Smooth muscle cell (in vitro differentiated cells): ENCODE results near the gene OSBPL5. TPM values are rescaled to one million over a fixed set of nuclear protein-coding genes. Genes with fewer than 3 reads are reported as not detected.

Experiments
- DNase-seq: peaks from one replicate; lab custom pipeline; 2025; ENCODE audit not compliant: unreplicated experiment; lab: John Stamatoyannopoulos, UW
- H2AFZ ChIP-seq: fragments of 200-600 bp; sonication (generic); 2 replicates; pipeline ENCODE4 v1.6.0; 2016; ENCODE audit warnings: antibody characterized with exemption, low read depth, mild to moderate bottlenecking
- H3F3A ChIP-seq: fragments of 200-600 bp; sonication (generic); 2 replicates; pipeline ENCODE4 v1.6.0; 2017; ENCODE audit warnings: antibody characterized with exemption, low read depth
- H3K27ac ChIP-seq: fragments of 200-600 bp; sonication (generic); 2 replicates; pipeline ENCODE4 v1.5.1; 2016; ENCODE audit warnings: low read depth, mild to moderate bottlenecking
- H3K27me3 ChIP-seq: fragments of 200-600 bp; sonication (generic); 2 replicates; pipeline ENCODE4 v1.6.1; 2016; ENCODE audit warnings: low read depth, mild to moderate bottlenecking
- H3K36me3 ChIP-seq: fragments of 200-600 bp; sonication (generic); 2 replicates; pipeline ENCODE4 v1.5.1; 2016; ENCODE audit warnings: low read depth
- H3K4me1 ChIP-seq: fragments of 200-600 bp; sonication (generic); 2 replicates; pipeline ENCODE4 v1.5.1; 2016; ENCODE audit warnings: low read depth
- H3K4me2 ChIP-seq: fragments of 200-600 bp; sonication (generic); 2 replicates; pipeline ENCODE4 v1.6.0; 2016; ENCODE audit warnings: mild to moderate bottlenecking
- H3K4me3 ChIP-seq: fragments of 200-600 bp; sonication (generic); 2 replicates; pipeline ENCODE4 v1.5.1; 2016; ENCODE audit warnings: mild to moderate bottlenecking
- H3K79me2 ChIP-seq: fragments of 200-600 bp; sonication (generic); 2 replicates; pipeline ENCODE4 v1.6.0; 2016; ENCODE audit warnings: low read depth, mild to moderate bottlenecking
- H3K9ac ChIP-seq: fragments of 200-600 bp; sonication (generic); 2 replicates; pipeline ENCODE4 v1.6.0; 2016; ENCODE audit warnings: low read depth
- H3K9me3 ChIP-seq: fragments of 200-600 bp; sonication (generic); replicated peaks from 2 replicates; pipeline ENCODE4 v1.5.1; 2016; ENCODE audit warnings: low read depth
- H4K20me1 ChIP-seq: fragments of 200-600 bp; sonication (generic); 2 replicates; pipeline ENCODE4 v1.6.0; 2016; ENCODE audit warnings: low read depth
- CTCF ChIP-seq: fragments of 200-600 bp; sonication (generic); IDR thresholded peaks from 2 replicates; pipeline ENCODE4 v1.5.1; 2017; ENCODE audit warnings: borderline replicate concordance, mild to moderate bottlenecking, antibody characterized with exemption; ENCODE audit not compliant: insufficient read depth, poor library complexity, severe bottlenecking
- WGBS: methylation state at CpG from one replicate; pipeline ENCODE4 v1.1.7; 2016; ENCODE audit warnings: low lambda C conversion rate; 5-methylcytosine and 5-hydroxymethylcytosine counted together
- polyA plus RNA-seq: library from polyadenylated mRNA; unstranded; fragments of >200 nt; fragmentation: Nextera tagmentation; extraction: Ambion mirVana; gene quantifications from 2 replicates; pipeline ENCODE4 v1.2.1, GENCODE V29; 2016
- total RNA-seq: library from RNA; depleted of rRNA; stranded (reverse); fragments of >200 nt; gene quantifications from 2 replicates; pipeline ENCODE4 v1.2.3, GENCODE V29; 2014

OSBPL5 gene
- total and polyA plus RNA-seq, 2 experiments from 2014 or later, result 27.3 to 43.4 TPM

- DNase-seq, result no peak
- Histone ChIP-seq H3K36me3 (no peaks in the 10 kb centered on the region), H3K27me3 (no peaks in the 10 kb centered on the region), H3K9ac (no peak overlapping the region), H3F3A (no peaks in the 10 kb centered on the region), H3K9me3 (no peaks in the 10 kb centered on the region), H2AFZ (no peak overlapping the region), H4K20me1 (no peaks in the 10 kb centered on the region), H3K4me2 (no peak overlapping the region), H3K4me3 (no peak overlapping the region), H3K27ac (no peak overlapping the region), H3K79me2 (no peaks in the 10 kb centered on the region), H3K4me1 (no peaks in the 10 kb centered on the region)
- 94% methylated on average over 6 of the region's 6 CpGs for WGBS
- no peak for TF ChIP-seq CTCF
Observed at GRCh38 chr11:3081386-3081751, 83.7 kb downstream of the OSBPL5 start.

- Histone ChIP-seq H3K27me3 (no peaks in the 10 kb centered on the region), H3K36me3 (no peaks in the 10 kb centered on the region), H3K27ac (no peak overlapping the region), H3K4me2 (no peak overlapping the region), H3F3A (no peaks in the 10 kb centered on the region), H2AFZ (no peak overlapping the region), H3K79me2 (no peaks in the 10 kb centered on the region), H3K9ac (no peak overlapping the region), H3K4me1 (no peaks in the 10 kb centered on the region), H3K9me3 (no peaks in the 10 kb centered on the region), H4K20me1 (no peaks in the 10 kb centered on the region), H3K4me3 (no peak overlapping the region)
- 92% methylated on average over 13 of the region's 13 CpGs for WGBS
- DNase-seq, result no peak
- TF ChIP-seq CTCF, result no peak
Observed at GRCh38 chr11:3080733-3081385, 84.3 kb downstream of the OSBPL5 start.

GRCh38 chr11:3080104-3080503, 85.0 kb downstream of the OSBPL5 start:
- no peaks in the 10 kb centered on the region for H3K36me3 ChIP-seq
- no peak overlapping the region for H3K4me3 ChIP-seq
- no peaks in the 10 kb centered on the region for H4K20me1 ChIP-seq
- H2AFZ ChIP-seq, result no peak overlapping the region
- H3K4me2 ChIP-seq, result no peak overlapping the region
- no peaks in the 10 kb centered on the region for H3K79me2 ChIP-seq
- H3F3A ChIP-seq, result no peaks in the 10 kb centered on the region
- H3K9ac ChIP-seq, result no peak overlapping the region
- no peaks in the 10 kb centered on the region for H3K27me3 ChIP-seq
- H3K9me3 ChIP-seq, result no peaks in the 10 kb centered on the region
- no peak for DNase-seq
- no peak for TF ChIP-seq CTCF
- WGBS, result 97% methylated on average over 1 of the region's 1 CpG
- no peak overlapping the region for H3K27ac ChIP-seq
- H3K4me1 ChIP-seq, result no peaks in the 10 kb centered on the region

- no peak overlapping the region for H3K27ac ChIP-seq
- no peaks in the 10 kb centered on the region for H3K36me3 ChIP-seq
- H3K79me2 ChIP-seq, result no peaks in the 10 kb centered on the region
- DNase-seq, result no peak
- no peak for TF ChIP-seq CTCF
- no peaks in the 10 kb centered on the region for H4K20me1 ChIP-seq
- H3K9me3 ChIP-seq, result no peaks in the 10 kb centered on the region
- WGBS, result 86% methylated on average over 16 of the region's 16 CpGs
- no peak overlapping the region for H3K4me3 ChIP-seq
- no peak overlapping the region for H2AFZ ChIP-seq
- no peak overlapping the region for H3K4me2 ChIP-seq
- no peak overlapping the region for H3K9ac ChIP-seq
- H3K27me3 ChIP-seq, result no peaks in the 10 kb centered on the region
- no peaks in the 10 kb centered on the region for H3K4me1 ChIP-seq
- H3F3A ChIP-seq, result no peaks in the 10 kb centered on the region
Observed at GRCh38 chr11:3077846-3078440, 87.2 kb downstream of the OSBPL5 start.
